Measurements from ENCODE around the gene DYRK1B.
"Not testable (repeated sequence)": the region's sequence is repeated elsewhere in the genome, so short reads cannot be mapped to it uniquely, and the experiment has no call there.

Gene DYRK1B

DNA sequence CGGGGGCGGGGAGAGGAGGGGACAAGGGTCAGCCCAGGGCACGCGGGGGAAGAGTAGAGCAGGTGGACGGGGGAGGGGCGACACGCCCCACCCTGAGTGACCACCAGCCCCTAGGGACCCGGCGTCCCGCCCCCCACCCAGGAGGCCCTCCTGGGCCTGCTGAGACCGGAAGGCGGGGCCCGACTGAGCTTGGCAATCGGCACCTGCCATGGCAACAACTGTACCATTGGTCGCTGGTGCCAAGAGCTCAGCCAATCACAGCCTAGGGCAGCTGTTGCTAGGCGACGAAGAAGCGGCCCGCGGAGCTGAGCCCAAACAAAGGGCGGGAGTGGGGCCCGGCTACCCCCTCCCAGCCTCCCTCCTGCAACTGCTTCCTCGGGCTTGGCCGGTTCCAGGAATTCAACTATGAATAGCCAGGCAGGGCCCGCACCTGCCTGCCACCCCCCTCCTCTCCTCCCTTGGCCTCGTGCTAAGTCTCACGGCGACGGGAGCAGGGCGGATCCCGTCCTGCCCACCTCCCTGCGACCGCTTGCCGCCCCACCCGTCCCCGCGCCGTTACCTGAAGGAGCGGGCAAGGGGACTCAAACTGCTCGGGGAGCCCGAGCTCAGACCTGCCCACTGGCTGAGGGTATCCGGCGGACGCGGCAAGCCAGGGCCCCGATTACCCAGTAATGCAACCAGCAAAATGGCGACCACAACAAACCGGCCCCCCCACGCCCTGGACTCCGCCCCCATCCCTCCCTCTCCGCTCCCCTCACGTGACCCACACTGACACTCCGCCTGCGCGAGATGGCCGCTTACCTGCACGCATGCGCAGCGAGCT lies at the start of gene DYRK1B:
TSS of gene DYRK1B (minus strand) at position 699 of the 823 bp plus-strand sequence. CDS start 2,295 bp downstream, outside the sequence.
- DNase-seq (ENCODE audit: low spot score) = peak; percentile 99

DNA sequence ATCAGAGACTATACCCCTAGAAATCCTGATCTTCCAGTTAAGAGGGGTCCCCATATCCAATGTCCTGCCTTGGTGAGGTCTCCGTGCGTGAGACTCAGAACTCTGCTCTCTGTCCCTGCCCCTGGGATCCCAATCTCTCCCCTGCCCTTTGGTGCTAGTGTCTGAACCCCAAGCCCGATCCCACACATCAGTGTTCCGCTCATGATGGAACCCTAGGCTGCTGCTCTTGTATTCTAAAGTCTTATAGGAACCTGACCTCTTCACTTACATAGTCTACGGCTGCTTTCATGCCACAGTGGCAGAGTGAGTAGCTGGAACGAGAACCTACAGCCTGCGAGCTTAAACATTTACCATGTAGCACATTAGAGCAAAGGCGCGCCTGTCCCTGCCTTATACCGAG lies 48.7 kb upstream of the DYRK1B start:
- not testable (repeated sequence) for DNase-seq (ENCODE audit: low spot score)

DNA sequence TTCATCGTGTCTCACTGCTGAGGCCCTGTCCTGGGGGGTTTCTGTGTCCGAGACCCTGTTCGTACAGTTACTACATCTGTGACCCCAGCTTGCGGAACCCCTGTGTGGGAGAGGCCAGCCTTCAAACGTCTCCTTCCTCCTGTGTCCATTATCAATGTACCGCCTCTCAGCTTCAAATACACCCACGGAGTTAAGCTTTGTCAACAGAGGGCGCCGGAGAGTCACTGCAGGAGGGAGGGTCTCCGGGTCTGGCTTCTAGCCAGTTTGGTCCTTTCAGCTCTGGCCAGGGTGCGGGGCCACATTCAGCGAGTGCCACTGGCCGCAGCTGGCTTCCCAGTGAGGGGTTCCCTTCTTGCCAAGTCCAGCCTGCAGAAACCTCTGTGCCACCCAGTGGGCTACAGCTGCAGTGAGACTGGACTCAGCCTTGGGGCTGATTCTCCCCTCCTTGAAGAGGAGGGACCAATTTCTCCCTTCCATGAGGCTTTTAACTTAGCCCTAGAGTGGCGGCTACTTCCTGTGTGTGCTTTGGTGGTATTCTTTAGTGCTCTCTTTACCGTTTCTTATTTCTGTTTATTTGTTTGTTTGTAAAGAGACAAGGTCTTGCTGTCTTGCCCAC lies 47.6 kb upstream of the DYRK1B start:
- DNase-seq (ENCODE audit: low spot score) = not testable (repeated sequence)

DNA sequence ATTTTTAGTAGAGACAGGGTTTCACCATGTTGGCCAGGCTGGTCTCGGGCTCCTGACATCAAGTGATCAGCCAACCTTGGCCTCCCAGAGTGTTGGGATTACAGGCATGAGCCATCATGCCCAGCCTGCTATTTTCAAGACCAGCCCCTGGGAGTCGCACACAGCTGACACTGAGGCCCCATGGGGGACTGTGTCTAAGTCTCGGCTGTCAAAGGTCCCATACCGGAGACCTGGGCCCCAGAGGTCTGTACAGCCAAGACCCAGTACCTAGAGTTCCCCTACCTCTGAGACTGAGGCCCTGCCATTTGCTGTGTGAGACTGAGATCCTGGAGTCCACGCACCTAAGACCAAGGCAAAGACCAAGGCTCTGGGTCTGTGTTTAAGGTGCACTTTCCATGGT lies 46.3 kb upstream of the DYRK1B start:
- not testable (repeated sequence) for DNase-seq (ENCODE audit: low spot score)

DNA sequence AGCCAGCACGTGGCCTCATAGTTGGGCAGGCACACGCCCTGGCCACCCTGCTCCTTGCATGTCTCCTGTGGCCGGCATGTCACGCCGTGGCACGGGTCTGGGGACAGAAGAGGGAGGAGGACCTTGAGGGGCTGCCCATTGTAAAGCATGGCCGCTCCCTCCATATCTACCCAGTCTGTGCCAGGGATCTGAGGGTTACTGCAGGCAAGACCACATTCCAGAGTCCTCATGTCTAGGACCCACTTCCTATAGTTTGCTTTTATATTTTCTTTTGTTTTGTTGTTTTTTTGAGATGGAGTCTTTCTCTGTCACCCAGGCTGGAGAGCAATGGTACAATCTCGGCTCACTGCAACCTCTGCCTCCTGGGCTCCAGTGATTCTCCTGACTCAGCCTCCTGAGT lies 45.8 kb upstream of the DYRK1B start:
- DNase-seq (ENCODE audit: low spot score) = not testable (repeated sequence)

GRCh38 chr19:39878866-39879265 lies 44.9 kb upstream of the DYRK1B start:
- not testable (repeated sequence) for DNase-seq (ENCODE audit: low spot score)

- no peak for DNase-seq (ENCODE audit: low spot score)
Measured at GRCh38 chr19:39878398-39878797, 44.4 kb upstream of the DYRK1B start.

- DNase-seq (ENCODE audit: low spot score) = not testable (repeated sequence)
Measured at GRCh38 chr19:39877982-39878381, 44.0 kb upstream of the DYRK1B start.

DNA sequence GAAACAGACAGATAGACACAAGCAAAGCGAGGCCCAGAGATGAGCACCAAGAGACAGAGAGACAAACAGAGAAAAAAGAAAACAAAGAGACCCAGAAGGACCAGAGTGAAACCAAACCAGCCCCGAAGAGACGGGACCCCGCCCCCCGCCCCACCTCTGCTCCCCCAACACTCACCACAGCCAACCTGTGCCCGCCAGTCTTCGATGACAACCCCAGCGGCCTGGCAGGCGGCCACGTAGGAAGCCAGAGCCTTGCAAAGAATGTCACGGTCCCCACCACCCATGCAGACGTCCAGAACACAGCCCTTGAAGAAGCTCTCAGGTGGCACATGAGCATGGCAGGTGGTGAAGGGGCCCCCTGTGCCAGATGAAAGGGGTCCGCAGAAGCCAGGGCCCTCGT lies 43.5 kb upstream of the DYRK1B start:
- not testable (repeated sequence) for DNase-seq (ENCODE audit: low spot score)

GRCh38 chr19:39876486-39876885 lies 42.5 kb upstream of the DYRK1B start:
- not testable (repeated sequence) for DNase-seq (ENCODE audit: low spot score)

GRCh38 chr19:39875401-39875864 lies 41.5 kb upstream of the DYRK1B start:
- DNase-seq (ENCODE audit: low spot score) = not testable (repeated sequence)

- DNase-seq (ENCODE audit: low spot score) = no peak
Measured at GRCh38 chr19:39874404-39874803, 40.4 kb upstream of the DYRK1B start.

GRCh38 chr19:39873385-39873784 lies 39.4 kb upstream of the DYRK1B start:
- DNase-seq (ENCODE audit: low spot score) = no peak

- no peak for DNase-seq (ENCODE audit: low spot score)
Measured at GRCh38 chr19:39871886-39872866, 38.2 kb upstream of the DYRK1B start.

DNA sequence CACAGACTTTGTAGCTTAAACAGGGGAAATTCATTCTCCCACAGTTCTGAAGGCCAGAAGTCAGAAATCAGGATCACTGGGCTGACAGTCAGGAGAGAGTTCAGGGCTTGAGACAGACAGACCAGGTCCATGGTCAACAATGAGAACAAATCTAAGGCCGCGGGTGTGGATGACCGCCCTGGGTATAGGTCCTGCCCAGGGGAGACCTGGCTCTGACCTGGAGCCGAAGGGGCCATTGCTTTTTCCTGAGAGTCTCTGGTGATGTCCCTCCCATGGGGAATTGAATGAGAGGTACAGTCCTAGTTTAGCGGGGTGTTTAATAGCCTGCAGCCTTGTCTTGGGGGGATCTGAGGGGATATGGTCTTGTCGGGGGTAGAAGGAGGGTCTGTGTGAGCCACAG lies 37.4 kb upstream of the DYRK1B start:
- DNase-seq (ENCODE audit: low spot score) = no peak

DNA sequence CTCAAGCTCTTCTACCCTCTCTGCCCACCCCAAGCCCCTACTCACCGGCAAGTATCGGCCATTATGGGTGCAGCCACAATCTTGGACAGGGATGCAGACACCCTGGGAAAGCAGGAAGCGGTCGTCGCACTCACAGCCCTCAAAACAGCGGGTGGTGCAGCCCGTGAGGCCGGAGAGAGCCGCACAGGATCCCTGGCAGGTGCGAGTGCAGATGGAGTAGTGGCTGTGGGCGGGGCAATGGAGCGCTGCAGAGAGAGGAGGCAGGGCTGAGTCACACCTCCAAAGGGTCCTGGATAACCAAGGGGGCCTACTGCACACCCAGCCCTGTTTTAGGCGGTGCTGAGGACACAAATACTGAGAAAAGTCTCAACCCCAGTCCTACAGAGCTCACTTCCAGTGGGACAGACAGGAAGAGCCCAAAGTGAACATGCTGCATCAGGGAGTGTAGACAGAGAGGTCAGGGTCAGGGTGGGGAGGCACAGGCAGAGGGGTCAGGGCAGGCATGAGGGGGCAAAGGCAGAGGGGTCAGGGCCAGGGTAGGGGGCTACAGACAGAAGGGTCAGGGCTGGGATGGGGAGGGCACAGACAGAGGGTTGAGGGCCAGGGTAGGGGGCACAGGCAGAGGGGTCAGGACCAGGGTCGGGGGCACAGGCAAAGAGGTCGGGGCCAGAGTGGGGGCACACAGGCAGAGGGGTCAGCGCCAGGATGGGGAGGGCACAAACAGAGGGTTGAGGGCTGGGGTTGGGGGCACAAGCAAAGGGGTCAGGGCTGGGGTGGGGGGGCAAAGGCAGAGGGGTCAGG lies 36.4 kb upstream of the DYRK1B start:
- no peak for DNase-seq (ENCODE audit: low spot score)

- DNase-seq (ENCODE audit: low spot score) = no peak
Measured at GRCh38 chr19:39867952-39868351, 34.0 kb upstream of the DYRK1B start.

- DNase-seq (ENCODE audit: low spot score) = no peak
Measured at GRCh38 chr19:39867133-39867532, 33.2 kb upstream of the DYRK1B start.

- DNase-seq (ENCODE audit: low spot score) = no peak
Measured at GRCh38 chr19:39865953-39866352, 32.0 kb upstream of the DYRK1B start.

- DNase-seq (ENCODE audit: low spot score) = no peak
Measured at GRCh38 chr19:39865186-39865585, 31.2 kb upstream of the DYRK1B start.

GRCh38 chr19:39864118-39864517 lies 30.2 kb upstream of the DYRK1B start:
- DNase-seq (ENCODE audit: low spot score) = no peak
